Astrocyte of the spinal cord (primary cell): Measurements from ENCODE around the gene TMEM181.
A peak's percentile ranks its signal among the peaks of the same experiment; 100 is the strongest.
"Not testable (repeated sequence)": the region's sequence is repeated elsewhere in the genome, so short reads cannot be mapped to it uniquely, and the experiment has no call there.

Source experiments
- DNase-seq: peaks from one replicate; pipeline ENCODE4 v3.0.0; 2011; ENCODE audit warnings: low read depth, low spot score
- H3K4me3 ChIP-seq: 2 replicates; pipeline ENCODE4 v1.5.1; 2011; ENCODE audit warnings: low read depth, mild to moderate bottlenecking, low read length, moderate library complexity
- CTCF ChIP-seq: IDR thresholded peaks from 2 replicates; pipeline ENCODE4 v1.5.1; 2012; ENCODE audit warnings: low read depth, mild to moderate bottlenecking, low read length, inconsistent platforms
- in situ Hi-C: cut with HindIII; loops from 2 replicates; pipeline ENCODE4 v1.10.0; 2017; ENCODE audit warnings: low sequenced_read_pairs

Gene TMEM181

GRCh38 chr6:158603261-158604047 is 43.6 kb downstream of the TMEM181 start:
- no peak for DNase-seq
- in situ Hi-C loops: no loop called here
- no peak for TF ChIP-seq CTCF
- no peak overlapping the region for H3K4me3 ChIP-seq

GRCh38 chr6:158604048-158604406 is 44.1 kb downstream of the TMEM181 start:
- no peak for TF ChIP-seq CTCF
- H3K4me3 ChIP-seq: no peak overlapping the region
- in situ Hi-C loops: no loop called here
- DNase-seq: no peak

- DNase-seq: peak; percentile 73
- H3K4me3 ChIP-seq: no peak overlapping the region
- peak; percentile 76 for TF ChIP-seq CTCF
- in situ Hi-C loops: no loop called here
These were observed 45.5 kb downstream of the TMEM181 start for GRCh38 chr6:158605266-158605878.

- in situ Hi-C loops, DNase-seq, H3K4me3 ChIP-seq: not testable (repeated sequence)
These were observed 46.1 kb downstream of the TMEM181 start for GRCh38 chr6:158606011-158606410.

- TF ChIP-seq CTCF: no peak
- no peak overlapping the region for H3K4me3 ChIP-seq
- in situ Hi-C loops: no loop called here
- no peak for DNase-seq
These were observed 47.0 kb downstream of the TMEM181 start for GRCh38 chr6:158606935-158607334.

- H3K4me3 ChIP-seq: no peak overlapping the region
- peak; percentile 7 for DNase-seq
- TF ChIP-seq CTCF: no peak
- in situ Hi-C loops: no loop called here
These were observed 47.7 kb downstream of the TMEM181 start for GRCh38 chr6:158607411-158608170.

GRCh38 chr6:158608221-158608620 is 48.3 kb downstream of the TMEM181 start:
- no peak for TF ChIP-seq CTCF
- in situ Hi-C loops: no loop called here
- DNase-seq: no peak
- no peak overlapping the region for H3K4me3 ChIP-seq
